ENCODE data around the gene NKPD1. TPM values are rescaled to one million over a fixed set of nuclear protein-coding genes. Genes with fewer than 3 reads are reported as not detected.

The NKPD1 gene
- total RNA-seq, 1 donor from 2014 or later: 0.67 TPM

GRCh38 chr19:45178262-45179071, 17.7 kb upstream of the NKPD1 start, which contains the start of gene BLOC1S3:
Gene BLOC1S3, plus strand, starts transcription at chr19:45178784. Its CDS starts 513 bp downstream, at chr19:45179297.
- TF ChIP-seq CTCF (IDR thresholded peaks at IDR 0.05; ENCODE audit: unreplicated experiment): peak; percentile 66
- peaks cover 9% of the 10 kb centered on the region for H3K27me3 Mint-ChIP-seq (ENCODE audit: unreplicated experiment)
- peaks cover 44% of the 10 kb centered on the region for H3K4me1 Mint-ChIP-seq (ENCODE audit: unreplicated experiment)
- DNase-seq (ENCODE audit: low spot score): peak; percentile 100
- peaks cover 21% of the 10 kb centered on the region for H3K36me3 Mint-ChIP-seq (ENCODE audit: low read depth, unreplicated experiment)
- H3K4me3 Mint-ChIP-seq (ENCODE audit: unreplicated experiment): peak within 1 kb of the TSS; percentile 99
- H3K27ac Mint-ChIP-seq (ENCODE audit: unreplicated experiment): peak within 1 kb of the TSS; percentile 94
- H3K9me3 Mint-ChIP-seq (ENCODE audit: unreplicated experiment): no peaks in the 10 kb centered on the region

GRCh38 chr19:45177817-45178261, 17.1 kb upstream of the NKPD1 start, which contains the start of gene TRAPPC6A:
Gene TRAPPC6A, minus strand, starts transcription at chr19:45178237. Its CDS starts 19 bp downstream, at chr19:45178218.
- H3K27ac Mint-ChIP-seq (ENCODE audit: unreplicated experiment): peak within 1 kb of the TSS; percentile 94
- peaks cover 9% of the 10 kb centered on the region for H3K27me3 Mint-ChIP-seq (ENCODE audit: unreplicated experiment)
- H3K4me1 Mint-ChIP-seq (ENCODE audit: unreplicated experiment): peaks cover 48% of the 10 kb centered on the region
- no peak for TF ChIP-seq CTCF (IDR thresholded peaks at IDR 0.05; ENCODE audit: unreplicated experiment)
- DNase-seq (ENCODE audit: low spot score): no peak
- H3K4me3 Mint-ChIP-seq (ENCODE audit: unreplicated experiment): peak within 1 kb of the TSS; percentile 99
- H3K36me3 Mint-ChIP-seq (ENCODE audit: low read depth, unreplicated experiment): peaks cover 20% of the 10 kb centered on the region
- no peaks in the 10 kb centered on the region for H3K9me3 Mint-ChIP-seq (ENCODE audit: unreplicated experiment)

- peaks cover 12% of the 10 kb centered on the region for H3K36me3 Mint-ChIP-seq (ENCODE audit: low read depth, unreplicated experiment)
- TF ChIP-seq CTCF (IDR thresholded peaks at IDR 0.05; ENCODE audit: unreplicated experiment): no peak
- H3K9me3 Mint-ChIP-seq (ENCODE audit: unreplicated experiment): no peaks in the 10 kb centered on the region
- no peak for DNase-seq (ENCODE audit: low spot score)
- peak overlapping the region; percentile 27 for H3K4me3 Mint-ChIP-seq (ENCODE audit: unreplicated experiment)
- peaks cover 58% of the 10 kb centered on the region for H3K4me1 Mint-ChIP-seq (ENCODE audit: unreplicated experiment)
- peak overlapping the region; percentile 55 for H3K27ac Mint-ChIP-seq (ENCODE audit: unreplicated experiment)
- peaks cover 6% of the 10 kb centered on the region for H3K27me3 Mint-ChIP-seq (ENCODE audit: unreplicated experiment)
Observed at GRCh38 chr19:45175515-45176345, 14.9 kb upstream of the NKPD1 start.

GRCh38 chr19:45173816-45174215, 13.0 kb upstream of the NKPD1 start:
- Mint-ChIP-seq H3K27me3 (ENCODE audit: unreplicated experiment) (peaks cover 10% of the 10 kb centered on the region), H3K9me3 (ENCODE audit: unreplicated experiment) (no peaks in the 10 kb centered on the region), H3K36me3 (ENCODE audit: low read depth, unreplicated experiment) (peaks cover 12% of the 10 kb centered on the region), H3K4me1 (ENCODE audit: unreplicated experiment) (peaks cover 61% of the 10 kb centered on the region), H3K27ac (ENCODE audit: unreplicated experiment) (peak overlapping the region; percentile 74), H3K4me3 (ENCODE audit: unreplicated experiment) (no peak overlapping the region)
- no peak for DNase-seq (ENCODE audit: low spot score)
- no peak for TF ChIP-seq CTCF (IDR thresholded peaks at IDR 0.05; ENCODE audit: unreplicated experiment)

Measured in endothelial cell (in vitro differentiated cells).